AG04450 (cell line): ENCODE measurements around the gene SHB. TPM values are rescaled to one million over a fixed set of nuclear protein-coding genes. Genes with fewer than 3 reads are reported as not detected.
"Not testable (repeated sequence)": the region's sequence is repeated elsewhere in the genome, so short reads cannot be mapped to it uniquely, and the experiment has no call there.

Source experiments
- CTCF ChIA-PET: fragments of 300-600, 350-600 bp; formaldehyde crosslinking; extraction: SDS; loops from one replicate; lab custom pipeline; 2022; ENCODE audit warnings: antibody characterized with exemption, inconsistent platforms; lab: Charles Lee
- POLR2A ChIA-PET: fragments of 350-600 bp; formaldehyde crosslinking; extraction: SDS; loops from one replicate; lab custom pipeline; 2021; ENCODE audit warnings: antibody characterized with exemption, inconsistent platforms; lab: Yijun Ruan, JAX
- DNase-seq: peaks from one replicate; pipeline ENCODE4 v3.0.0-alpha.2; 2011; ENCODE audit warnings: low read depth, low spot score
- H3K27ac ChIP-seq: one replicate; pipeline ENCODE4 v1.5.1; 2012; ENCODE audit warnings: low read depth, low read length, control low read depth
- H3K27me3 ChIP-seq: one replicate; pipeline ENCODE4 v1.6.0; 2012; ENCODE audit warnings: low read length; ENCODE audit not compliant: control insufficient read depth, insufficient read depth
- H3K4me3 ChIP-seq: 2 replicates; pipeline ENCODE4 v1.5.1; 2011; ENCODE audit warnings: mild to moderate bottlenecking, low read depth, low read length, control low read depth
- H3K9me3 ChIP-seq: 2 replicates; pipeline ENCODE4 v1.5.1; 2012; ENCODE audit warnings: low read length; ENCODE audit not compliant: control insufficient read depth, insufficient read depth
- CTCF ChIP-seq: IDR thresholded peaks from 2 replicates; pipeline ENCODE4 v1.5.1; 2011; ENCODE audit warnings: low read depth, low read length, control low read depth, inconsistent platforms
- polyA plus RNA-seq: library from polyadenylated mRNA; depleted of rRNA; stranded (reverse); fragments of >200 nt; gene quantifications from 2 replicates; pipeline ENCODE4 v1.2.3, GENCODE V29; 2011

SHB gene
- polyA plus RNA-seq, 1 experiment, result 16.7 TPM

- H3K4me3 ChIP-seq, result peak overlapping the region; percentile 83
- H3K9me3 ChIP-seq, result no peaks in the 10 kb centered on the region; the same call in 1 of the 2 replicates
- DNase-seq, result no peak
- TF ChIP-seq CTCF, result no peak
- ChIA-PET CTCF (interaction anchor here (0.7 to 2.9 kb wide), 6 partner anchors 10 to 421 kb away, joined by 3 to 11 read pairs (median 4); no protein-coding TSS in a partner anchor), POLR2A (interaction anchor here (1.1 kb wide), 1 partner anchor 101 kb away, joined by 4 read pairs; the partner anchor contains the start of gene DCAF10)
- no peaks in the 10 kb centered on the region for H3K27me3 ChIP-seq
- no peak overlapping the region for H3K27ac ChIP-seq
Observed at GRCh38 chr9:37902131-37902530, 166.9 kb downstream of the SHB start.

GRCh38 chr9:37899041-37899440, 170.0 kb downstream of the SHB start:
- Histone ChIP-seq H3K27ac (peak overlapping the region; percentile 78), H3K9me3 (no peaks in the 10 kb centered on the region), H3K4me3 (no peak overlapping the region), H3K27me3 (no peaks in the 10 kb centered on the region)
- ChIA-PET CTCF (interaction anchor here (0.6 to 1.7 kb wide), 7 partner anchors 14 to 365 kb away, joined by 3 to 8 read pairs (median 4); no protein-coding TSS in a partner anchor), POLR2A (interaction anchor here (0.6 to 0.8 kb wide), 2 partner anchors 23 to 50 kb away, joined by 3 to 6 read pairs; no protein-coding TSS in a partner anchor)
- no peak for TF ChIP-seq CTCF
- no peak for DNase-seq

DNA sequence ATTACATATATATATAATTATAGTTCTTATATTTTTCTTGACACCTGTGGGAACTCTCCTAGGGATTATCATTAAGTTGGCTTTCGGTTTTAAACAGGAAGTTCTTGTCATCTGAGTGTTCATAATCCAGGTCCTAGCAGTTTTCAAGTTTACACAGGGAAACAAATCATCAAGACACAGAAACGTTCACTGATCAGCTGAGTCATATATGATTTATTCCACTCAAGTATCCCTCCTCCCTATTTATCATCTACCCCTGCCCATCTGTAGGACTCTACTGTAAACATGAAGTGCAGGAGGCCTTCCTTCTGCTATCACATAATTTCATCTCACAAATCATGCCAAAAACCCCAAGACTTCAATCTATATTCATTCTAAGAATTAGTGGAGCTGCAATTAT, 171.4 kb downstream of the SHB start:
- no peaks in the 10 kb centered on the region for H3K9me3 ChIP-seq
- CTCF ChIA-PET, result interaction anchor here (0.7 to 1.7 kb wide), 3 partner anchors 39 to 236 kb away, joined by 3 to 8 read pairs (median 3); no protein-coding TSS in a partner anchor
- H3K27ac ChIP-seq, result no peak overlapping the region
- no peaks in the 10 kb centered on the region for H3K27me3 ChIP-seq
- POLR2A ChIA-PET, result interaction anchor here (0.6 kb wide), 1 partner anchor 18 kb away, joined by 3 read pairs; no protein-coding TSS in a partner anchor
- no peak for TF ChIP-seq CTCF
- no peak overlapping the region for H3K4me3 ChIP-seq
- DNase-seq, result no peak

- CTCF ChIA-PET, result interaction anchor here (1.5 kb wide), 1 partner anchor 10 kb away, joined by 4 read pairs; no protein-coding TSS in a partner anchor
Observed at GRCh38 chr9:37892063-37892462, 177.0 kb downstream of the SHB start.

GRCh38 chr9:37891042-37891441, 178.0 kb downstream of the SHB start:
- CTCF ChIA-PET, result interaction anchor here (1.3 kb wide), 1 partner anchor 373 kb away, joined by 3 read pairs; no protein-coding TSS in a partner anchor
- DNase-seq, result not testable (repeated sequence)

More at GRCh38 chr9:37892063-37892462, 177.0 kb downstream of the SHB start:
- TF ChIP-seq CTCF, result no peak
- POLR2A ChIA-PET, result no interaction called here
- no peak for DNase-seq
- H3K27me3 ChIP-seq, result no peaks in the 10 kb centered on the region
- H3K27ac ChIP-seq, result no peak overlapping the region
- no peak overlapping the region for H3K4me3 ChIP-seq
- no peaks in the 10 kb centered on the region for H3K9me3 ChIP-seq

More at GRCh38 chr9:37891042-37891441, 178.0 kb downstream of the SHB start:
- H3K27ac ChIP-seq, H3K9me3 ChIP-seq, H3K4me3 ChIP-seq, POLR2A ChIA-PET, H3K27me3 ChIP-seq: not testable (repeated sequence)
